ENCODE results near the gene MGAT5.

Gene MGAT5

DNA sequence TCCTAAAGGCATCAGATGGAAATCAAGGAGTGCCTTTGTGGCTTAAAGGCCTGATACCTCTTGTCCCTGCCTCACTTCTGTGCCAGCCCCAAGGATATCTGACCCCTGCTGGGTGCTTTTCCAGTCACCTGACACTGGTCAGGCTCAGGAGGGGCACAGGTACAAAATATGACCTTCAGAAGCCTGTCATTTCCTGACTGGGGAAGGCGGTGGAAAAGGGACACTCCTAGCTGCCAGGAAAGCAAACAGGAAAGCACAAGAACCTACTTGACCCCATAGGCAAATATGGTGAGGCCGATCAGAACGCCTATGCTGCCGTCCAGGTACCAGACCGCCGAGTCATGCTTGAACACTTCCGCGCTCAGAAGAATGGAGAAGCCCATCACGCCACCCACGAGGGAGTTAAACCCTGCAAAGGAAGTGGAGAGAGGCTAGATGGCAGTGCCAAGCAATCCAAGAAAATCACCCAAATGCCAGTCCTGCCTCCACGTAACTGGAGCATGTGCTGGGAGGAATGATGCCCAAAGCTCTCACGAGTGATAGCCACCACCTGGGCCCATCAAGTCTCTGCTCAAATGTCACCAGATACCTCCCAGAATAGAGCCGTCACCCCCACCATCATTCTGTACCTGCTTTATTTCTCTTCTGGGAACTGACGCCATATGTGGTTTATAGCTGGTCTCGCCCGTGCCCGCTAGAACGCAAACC is 204.0 kb downstream of the MGAT5 start:
- H3K9me3 ChIP-seq (ENCODE audit: control insufficient read depth in 2 of 2, low read length in 2 of 2), result no peaks in the 10 kb centered on the region
- no peak overlapping the region for H3K27ac ChIP-seq (ENCODE audit: low read length)
- no peak overlapping the region for H3K9ac ChIP-seq (ENCODE audit: low read length in 2 of 2)
- no peak overlapping the region for H3K4me3 ChIP-seq (ENCODE audit: low read length in 2 of 2)
- no peaks in the 10 kb centered on the region for H3K36me3 ChIP-seq (ENCODE audit: control insufficient read depth in 2 of 2, insufficient read depth in 2 of 2, low read length in 2 of 2)
- H3K4me1 ChIP-seq (ENCODE audit: control insufficient read depth, insufficient read depth, low read length), result no peaks in the 10 kb centered on the region
- H3K27me3 ChIP-seq (ENCODE audit: control insufficient read depth in 1 of 2, insufficient read depth in 2 of 2, low read length in 2 of 2), result no peaks in the 10 kb centered on the region

DNA sequence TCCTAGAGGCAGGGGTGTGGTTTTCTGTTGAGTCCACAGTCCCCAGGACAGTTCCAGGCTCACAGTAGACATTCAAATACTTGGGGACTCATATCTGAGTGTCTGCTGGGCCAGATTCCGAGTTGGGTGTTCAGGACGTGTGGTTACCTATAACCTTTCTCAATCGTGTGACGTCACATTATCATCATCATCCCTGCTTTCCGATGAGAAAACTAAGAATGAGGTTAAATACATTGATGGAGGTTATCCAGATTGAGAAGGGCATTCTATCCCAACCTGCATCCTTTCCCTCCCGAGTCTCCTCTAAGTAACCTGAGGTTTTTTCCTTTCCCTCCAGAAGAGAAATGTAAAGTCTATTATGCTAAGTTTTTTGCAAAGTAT is 204.6 kb downstream of the MGAT5 start:
- Histone ChIP-seq H3K9ac (ENCODE audit: low read length in 2 of 2) (no peak overlapping the region), H3K4me1 (ENCODE audit: control insufficient read depth, insufficient read depth, low read length) (no peaks in the 10 kb centered on the region), H3K36me3 (ENCODE audit: control insufficient read depth in 2 of 2, insufficient read depth in 2 of 2, low read length in 2 of 2) (no peaks in the 10 kb centered on the region), H3K9me3 (ENCODE audit: control insufficient read depth in 2 of 2, low read length in 2 of 2) (no peaks in the 10 kb centered on the region), H3K4me3 (ENCODE audit: low read length in 2 of 2) (no peak overlapping the region), H3K27me3 (ENCODE audit: control insufficient read depth in 1 of 2, insufficient read depth in 2 of 2, low read length in 2 of 2) (peaks cover 0 to 2% of the 10 kb centered on the region in 2 donors), H3K27ac (ENCODE audit: low read length) (no peak overlapping the region)

DNA sequence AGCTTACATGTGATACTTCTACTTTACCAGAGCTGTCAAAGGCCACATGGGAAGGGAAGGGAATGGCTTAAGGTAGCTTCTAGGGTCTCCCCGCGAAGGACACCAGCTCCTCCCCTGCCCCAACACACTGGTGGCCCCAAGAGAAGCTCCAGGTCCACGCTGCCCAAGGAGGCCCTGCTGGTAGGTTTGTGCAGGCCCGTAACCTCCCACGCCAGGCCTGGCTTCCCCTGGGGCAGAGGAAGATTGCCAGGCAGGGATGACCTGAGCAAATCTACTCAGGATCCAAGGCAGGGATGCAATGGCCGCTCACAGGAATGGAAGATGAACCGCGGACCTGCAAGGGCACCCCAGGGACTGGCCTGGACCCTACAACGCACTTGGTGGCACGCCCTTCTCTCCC is 205.1 kb downstream of the MGAT5 start:
- H3K9me3 ChIP-seq (ENCODE audit: control insufficient read depth in 2 of 2, low read length in 2 of 2), result no peaks in the 10 kb centered on the region
- no peaks in the 10 kb centered on the region for H3K4me1 ChIP-seq (ENCODE audit: control insufficient read depth, insufficient read depth, low read length)
- H3K4me3 ChIP-seq (ENCODE audit: low read length in 2 of 2), result no peak overlapping the region
- no peak overlapping the region for H3K27ac ChIP-seq (ENCODE audit: low read length)
- H3K9ac ChIP-seq (ENCODE audit: low read length in 2 of 2), result no peak overlapping the region
- no peaks in the 10 kb centered on the region for H3K36me3 ChIP-seq (ENCODE audit: control insufficient read depth in 2 of 2, insufficient read depth in 2 of 2, low read length in 2 of 2)
- H3K27me3 ChIP-seq (ENCODE audit: control insufficient read depth in 1 of 2, insufficient read depth in 2 of 2, low read length in 2 of 2), result peaks cover 0 to 2% of the 10 kb centered on the region in 2 donors

- no peaks in the 10 kb centered on the region for H3K36me3 ChIP-seq (ENCODE audit: control insufficient read depth in 2 of 2, insufficient read depth in 2 of 2, low read length in 2 of 2)
- no peak overlapping the region for H3K9ac ChIP-seq (ENCODE audit: low read length in 2 of 2)
Measured at GRCh38 chr2:134459706-134460406, 206.0 kb downstream of the MGAT5 start.

DNA sequence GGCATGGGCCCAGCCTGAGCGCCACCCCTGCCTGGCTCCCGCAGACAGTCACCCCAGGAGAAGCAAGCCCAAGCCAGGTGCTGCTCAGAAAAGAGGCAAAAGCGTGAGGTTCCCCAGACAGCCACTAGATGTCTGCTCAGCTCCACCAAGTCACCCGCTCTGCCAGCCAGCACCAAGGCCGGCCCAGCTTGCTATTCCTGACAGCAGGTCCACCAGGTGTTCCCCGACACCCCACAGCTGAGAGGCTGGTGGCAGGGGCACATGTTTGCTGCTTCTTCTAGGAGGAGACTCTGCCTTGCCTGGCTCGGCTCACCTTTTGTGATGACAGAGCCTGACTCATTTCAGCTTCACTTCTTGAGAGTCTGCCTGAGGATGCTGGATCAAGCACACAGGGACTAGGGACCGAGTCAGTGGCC is 206.7 kb downstream of the MGAT5 start:
- H3K9ac ChIP-seq (ENCODE audit: low read length in 2 of 2), result no peak overlapping the region

More at GRCh38 chr2:134459706-134460406, 206.0 kb downstream of the MGAT5 start:
- H3K27ac ChIP-seq (ENCODE audit: low read length), result no peak overlapping the region
- H3K4me1 ChIP-seq (ENCODE audit: control insufficient read depth, insufficient read depth, low read length), result no peaks in the 10 kb centered on the region
- H3K4me3 ChIP-seq (ENCODE audit: low read length in 2 of 2), result no peak overlapping the region
- H3K9me3 ChIP-seq (ENCODE audit: control insufficient read depth in 2 of 2, low read length in 2 of 2), result no peaks in the 10 kb centered on the region
- H3K27me3 ChIP-seq (ENCODE audit: control insufficient read depth in 1 of 2, insufficient read depth in 2 of 2, low read length in 2 of 2), result peaks cover 0 to 2% of the 10 kb centered on the region in 2 donors

DNA sequence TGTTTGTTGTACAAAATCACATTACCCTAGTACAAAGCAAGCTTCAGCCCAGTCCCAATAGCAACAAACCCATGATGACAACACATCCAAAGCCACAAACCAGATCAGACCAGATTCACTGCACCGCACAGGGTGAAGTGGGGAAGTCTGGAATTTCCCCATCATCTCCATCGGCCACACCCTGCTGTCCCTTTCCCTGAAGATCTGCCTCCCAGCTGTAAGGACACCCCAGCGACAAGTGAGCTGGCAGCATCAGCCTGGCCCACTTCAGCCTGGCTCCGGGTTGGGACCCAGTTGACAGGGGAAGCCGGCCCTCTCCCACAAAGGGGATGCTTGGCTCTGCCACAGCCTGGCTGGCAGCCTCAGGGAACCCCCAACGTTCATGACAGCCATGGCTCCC is 207.6 kb downstream of the MGAT5 start:
- Histone ChIP-seq H3K27me3 (ENCODE audit: control insufficient read depth in 1 of 2, insufficient read depth in 2 of 2, low read length in 2 of 2) (peaks cover 0 to 2% of the 10 kb centered on the region in 2 donors), H3K9me3 (ENCODE audit: control insufficient read depth in 2 of 2, low read length in 2 of 2) (no peaks in the 10 kb centered on the region), H3K36me3 (ENCODE audit: control insufficient read depth in 2 of 2, insufficient read depth in 2 of 2, low read length in 2 of 2) (no peaks in the 10 kb centered on the region), H3K4me3 (ENCODE audit: low read length in 2 of 2) (no peak overlapping the region), H3K4me1 (ENCODE audit: control insufficient read depth, insufficient read depth, low read length) (no peaks in the 10 kb centered on the region), H3K27ac (ENCODE audit: low read length) (no peak overlapping the region), H3K9ac (ENCODE audit: low read length in 2 of 2) (no peak overlapping the region)

More for the DNA sequence above, 206.7 kb downstream of the MGAT5 start:
- Histone ChIP-seq H3K27ac (ENCODE audit: low read length) (no peak overlapping the region), H3K27me3 (ENCODE audit: control insufficient read depth in 1 of 2, insufficient read depth in 2 of 2, low read length in 2 of 2) (peaks cover 0 to 2% of the 10 kb centered on the region in 2 donors), H3K36me3 (ENCODE audit: control insufficient read depth in 2 of 2, insufficient read depth in 2 of 2, low read length in 2 of 2) (no peaks in the 10 kb centered on the region), H3K9me3 (ENCODE audit: control insufficient read depth in 2 of 2, low read length in 2 of 2) (no peaks in the 10 kb centered on the region), H3K4me1 (ENCODE audit: control insufficient read depth, insufficient read depth, low read length) (no peaks in the 10 kb centered on the region), H3K4me3 (ENCODE audit: low read length in 2 of 2) (no peak overlapping the region)

DNA sequence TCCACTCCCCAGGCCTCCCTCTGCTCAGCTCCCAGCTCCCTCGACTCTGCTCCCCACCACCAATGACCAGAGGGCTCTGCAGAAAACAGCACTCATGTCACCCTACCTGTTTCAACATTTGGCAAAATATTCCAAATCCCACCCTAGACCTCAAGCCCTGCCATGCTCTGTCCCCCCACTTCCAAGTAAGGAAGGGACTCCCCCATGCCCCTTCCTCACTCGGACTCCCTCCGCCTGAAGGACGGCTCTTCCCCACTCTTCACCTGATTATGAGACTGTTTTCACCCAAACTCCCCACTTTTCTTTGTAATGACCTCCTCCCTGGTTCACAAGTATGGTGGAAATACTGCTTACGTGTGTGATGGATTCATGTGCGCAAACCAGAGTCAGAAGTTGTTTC is 208.4 kb downstream of the MGAT5 start:
- Histone ChIP-seq H3K4me3 (ENCODE audit: low read length in 2 of 2) (no peak overlapping the region), H3K9ac (ENCODE audit: low read length in 2 of 2) (no peak overlapping the region), H3K4me1 (ENCODE audit: control insufficient read depth, insufficient read depth, low read length) (no peaks in the 10 kb centered on the region), H3K27me3 (ENCODE audit: control insufficient read depth in 1 of 2, insufficient read depth in 2 of 2, low read length in 2 of 2) (peaks cover 0 to 2% of the 10 kb centered on the region in 2 donors), H3K36me3 (ENCODE audit: control insufficient read depth in 2 of 2, insufficient read depth in 2 of 2, low read length in 2 of 2) (no peaks in the 10 kb centered on the region), H3K27ac (ENCODE audit: low read length) (no peak overlapping the region), H3K9me3 (ENCODE audit: control insufficient read depth in 2 of 2, low read length in 2 of 2) (no peaks in the 10 kb centered on the region)

DNA sequence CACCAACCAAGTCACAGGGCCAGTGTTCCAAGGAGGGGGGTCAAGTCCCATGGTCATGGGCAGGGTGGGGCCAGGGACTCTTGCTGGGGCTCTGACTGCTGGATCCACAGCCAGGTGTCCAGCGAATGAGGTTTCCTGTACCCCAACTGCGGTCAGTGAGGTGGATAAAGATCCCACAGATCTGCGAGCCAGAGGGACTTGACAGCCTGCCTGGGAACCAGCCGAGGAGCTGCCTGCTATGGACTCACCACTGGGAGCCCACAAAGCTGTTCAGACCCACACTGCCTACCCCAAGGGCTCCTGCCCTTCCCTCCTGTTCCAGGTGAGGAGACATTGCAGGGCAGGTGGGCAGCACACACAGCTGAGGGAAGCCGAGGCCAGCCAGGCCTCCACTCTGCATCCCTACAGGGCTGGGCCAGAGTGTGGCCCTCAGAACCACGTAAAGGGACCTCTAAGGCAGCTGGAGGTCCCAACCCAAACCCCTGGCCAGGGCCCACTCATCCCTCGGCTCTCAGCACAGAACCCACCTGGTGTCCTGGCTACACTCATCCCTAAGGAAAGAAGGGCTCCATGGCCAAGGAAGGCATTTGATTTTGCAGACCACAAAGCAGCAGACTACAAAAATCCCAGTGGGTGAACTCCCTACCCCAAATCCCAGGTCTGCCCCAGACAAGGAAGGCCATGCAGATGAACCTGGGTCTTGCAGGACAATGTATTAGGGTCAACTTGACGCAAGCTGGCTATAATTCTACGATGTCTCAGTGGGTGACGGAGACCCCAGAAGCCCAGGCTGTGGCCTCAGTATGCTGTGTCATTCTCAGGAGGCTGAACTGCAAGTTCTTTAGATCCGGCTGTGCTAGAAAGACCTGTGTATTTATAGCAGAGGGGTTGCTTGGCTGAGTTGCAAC is 209.2 kb downstream of the MGAT5 start:
- Histone ChIP-seq H3K27me3 (ENCODE audit: control insufficient read depth in 1 of 2, insufficient read depth in 2 of 2, low read length in 2 of 2) (peaks cover 0 to 2% of the 10 kb centered on the region in 2 donors), H3K9me3 (ENCODE audit: control insufficient read depth in 2 of 2, low read length in 2 of 2) (no peaks in the 10 kb centered on the region), H3K36me3 (ENCODE audit: control insufficient read depth in 2 of 2, insufficient read depth in 2 of 2, low read length in 2 of 2) (no peaks in the 10 kb centered on the region), H3K27ac (ENCODE audit: low read length) (no peak overlapping the region), H3K4me3 (ENCODE audit: low read length in 2 of 2) (no peak overlapping the region), H3K4me1 (ENCODE audit: control insufficient read depth, insufficient read depth, low read length) (no peaks in the 10 kb centered on the region), H3K9ac (ENCODE audit: low read length in 2 of 2) (no peak overlapping the region)

- Histone ChIP-seq H3K27me3 (ENCODE audit: control insufficient read depth in 1 of 2, insufficient read depth in 2 of 2, low read length in 2 of 2) (peaks cover 0 to 2% of the 10 kb centered on the region in 2 donors), H3K9ac (ENCODE audit: low read length in 2 of 2) (no peak overlapping the region), H3K27ac (ENCODE audit: low read length) (no peak overlapping the region), H3K36me3 (ENCODE audit: control insufficient read depth in 2 of 2, insufficient read depth in 2 of 2, low read length in 2 of 2) (no peaks in the 10 kb centered on the region), H3K4me1 (ENCODE audit: control insufficient read depth, insufficient read depth, low read length) (no peaks in the 10 kb centered on the region), H3K4me3 (ENCODE audit: low read length in 2 of 2) (no peak overlapping the region), H3K9me3 (ENCODE audit: control insufficient read depth in 2 of 2, low read length in 2 of 2) (no peaks in the 10 kb centered on the region)
Measured at GRCh38 chr2:134463699-134464022, 209.8 kb downstream of the MGAT5 start.

GRCh38 chr2:134465228-134466105 is 211.6 kb downstream of the MGAT5 start:
- no peak overlapping the region for H3K4me3 ChIP-seq (ENCODE audit: low read length in 2 of 2)
- no peaks in the 10 kb centered on the region for H3K4me1 ChIP-seq (ENCODE audit: control insufficient read depth, insufficient read depth, low read length)
- H3K9me3 ChIP-seq (ENCODE audit: control insufficient read depth in 2 of 2, low read length in 2 of 2), result no peaks in the 10 kb centered on the region
- peaks cover 0 to 2% of the 10 kb centered on the region in 2 donors for H3K27me3 ChIP-seq (ENCODE audit: control insufficient read depth in 1 of 2, insufficient read depth in 2 of 2, low read length in 2 of 2)
- no peaks in the 10 kb centered on the region for H3K36me3 ChIP-seq (ENCODE audit: control insufficient read depth in 2 of 2, insufficient read depth in 2 of 2, low read length in 2 of 2)
- H3K9ac ChIP-seq (ENCODE audit: low read length in 2 of 2), result no peak overlapping the region
- no peak overlapping the region for H3K27ac ChIP-seq (ENCODE audit: low read length)
